Stimulated activated CD4-positive, alpha-beta T cell treated with anti-CD3 and anti-CD28 coated beads, TNF-alpha, amount 100 ng/mL, for 24 hours (primary cell): ENCODE results near the gene PORCN.
A peak's percentile ranks its signal among the peaks of the same experiment; 100 is the strongest.
"Not testable (repeated sequence)": the region's sequence is repeated elsewhere in the genome, so short reads cannot be mapped to it uniquely, and the experiment has no call there.

Source experiments
- DNase-seq, 3 experiments: peaks; one replicate each; pipeline ENCODE4 v3.0.0-alpha.2; 2020; ENCODE audit warnings: low read depth in 3 of 3

PORCN gene

GRCh38 chrX:48512371-48512935, 3.7 kb downstream of the PORCN start:
- no peak for DNase-seq

- DNase-seq = no peak
These were observed 4.9 kb downstream of the PORCN start for GRCh38 chrX:48513670-48514069.

GRCh38 chrX:48514126-48514806, 5.5 kb downstream of the PORCN start:
- DNase-seq = no peak

- DNase-seq = no peak
These were observed 6.2 kb downstream of the PORCN start for GRCh38 chrX:48514868-48515460.

- DNase-seq = no peak
These were observed 7.0 kb downstream of the PORCN start for GRCh38 chrX:48515842-48516241.

GRCh38 chrX:48516285-48516684, 7.5 kb downstream of the PORCN start:
- DNase-seq = no peak

GRCh38 chrX:48516987-48517386, 8.2 kb downstream of the PORCN start:
- no peak for DNase-seq

DNA sequence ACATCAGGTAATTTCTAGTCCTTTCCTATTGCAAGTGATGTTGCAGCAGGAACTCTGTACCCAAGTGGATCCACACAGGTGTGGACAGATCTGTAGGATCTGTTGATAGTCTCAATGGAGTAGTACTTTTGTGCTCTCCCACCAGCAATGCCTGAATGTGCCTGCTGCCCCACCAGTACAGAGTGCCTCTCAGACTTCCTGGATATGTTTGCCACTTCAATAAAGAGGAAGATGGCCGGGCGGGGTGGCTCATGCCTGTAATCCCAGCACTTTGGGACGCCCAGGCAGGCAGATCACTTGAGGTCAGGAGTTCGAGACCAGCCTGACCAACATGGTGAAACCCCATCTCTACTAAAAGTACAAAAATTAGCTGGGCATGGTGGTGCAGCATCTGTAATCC, 10.7 kb downstream of the PORCN start:
- not testable (repeated sequence) for DNase-seq

DNA sequence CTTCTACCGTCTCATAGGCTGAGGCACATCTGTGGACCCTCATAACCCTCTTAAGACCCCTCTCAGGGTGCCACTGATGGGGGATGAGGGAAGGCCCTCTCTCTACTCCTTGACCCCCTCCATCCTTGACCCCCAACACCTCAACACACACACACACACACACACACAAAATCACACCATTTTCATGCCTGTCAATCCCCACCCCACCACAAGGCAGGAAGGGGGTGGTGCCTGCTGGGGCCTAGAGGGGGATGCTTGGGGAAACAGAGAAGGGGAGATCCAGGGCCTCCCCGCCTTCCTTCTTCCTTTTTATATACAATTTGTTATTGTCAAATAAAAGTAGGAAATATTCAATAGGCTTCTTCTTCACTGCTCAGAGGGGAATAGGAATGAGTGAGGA, 11.7 kb downstream of the PORCN start:
- no peak for DNase-seq

- DNase-seq = no peak
These were observed 12.2 kb downstream of the PORCN start for GRCh38 chrX:48520976-48521352.

DNA sequence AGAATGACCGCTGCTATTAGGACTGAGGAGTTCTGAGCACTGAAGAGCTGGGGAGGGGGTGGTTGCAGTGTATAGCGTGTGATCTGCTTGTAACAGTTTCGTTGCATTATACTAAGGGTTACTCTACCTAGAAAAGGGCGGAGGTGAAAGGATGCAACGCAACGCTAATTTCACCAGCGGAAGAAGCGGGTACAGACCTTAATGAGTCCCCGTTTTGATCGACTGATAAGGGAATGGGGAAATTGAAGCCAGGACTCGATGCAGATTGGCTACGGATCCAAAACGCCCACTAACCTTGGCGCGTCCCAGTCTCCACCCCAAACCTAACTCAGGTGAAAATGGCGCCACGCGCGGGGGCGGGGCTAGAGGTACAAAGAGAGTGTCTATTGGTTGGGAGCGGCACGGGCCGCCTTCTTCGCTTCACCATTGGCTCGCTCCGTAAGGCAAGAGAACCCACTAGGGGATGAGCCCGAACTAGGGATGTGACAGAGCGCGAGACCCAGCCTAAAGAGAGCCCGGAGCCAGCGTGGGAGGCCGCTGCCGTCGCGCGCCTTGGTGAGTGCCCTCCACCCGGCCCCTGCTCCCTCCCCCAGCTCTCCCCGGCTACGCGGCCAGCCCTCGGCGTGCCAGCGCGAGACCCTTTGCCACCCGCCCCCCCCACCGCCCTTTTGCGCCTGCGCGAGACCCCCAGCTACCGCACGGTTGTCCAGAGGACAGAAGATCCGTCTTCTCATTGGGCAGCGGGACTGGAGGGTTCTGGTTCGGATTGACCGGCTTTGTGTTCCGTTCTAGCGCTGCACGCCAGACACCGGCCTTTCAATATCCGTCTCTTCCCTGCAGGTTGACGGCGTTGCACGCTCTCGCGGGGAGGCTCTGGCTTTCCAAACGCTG, 12.8 kb downstream of the PORCN start, which contains the start of gene EBP:
EBP (plus strand) TSS at position 456 of the 891 bp plus-strand sequence. CDS start 1,964 bp downstream, outside the sequence.
- peak; percentile 86 to 94 (median 90) for DNase-seq

- no peak for DNase-seq
These were observed 13.5 kb downstream of the PORCN start for GRCh38 chrX:48522291-48522690.

- no peak for DNase-seq
These were observed 14.9 kb downstream of the PORCN start for GRCh38 chrX:48523682-48524081.

DNA sequence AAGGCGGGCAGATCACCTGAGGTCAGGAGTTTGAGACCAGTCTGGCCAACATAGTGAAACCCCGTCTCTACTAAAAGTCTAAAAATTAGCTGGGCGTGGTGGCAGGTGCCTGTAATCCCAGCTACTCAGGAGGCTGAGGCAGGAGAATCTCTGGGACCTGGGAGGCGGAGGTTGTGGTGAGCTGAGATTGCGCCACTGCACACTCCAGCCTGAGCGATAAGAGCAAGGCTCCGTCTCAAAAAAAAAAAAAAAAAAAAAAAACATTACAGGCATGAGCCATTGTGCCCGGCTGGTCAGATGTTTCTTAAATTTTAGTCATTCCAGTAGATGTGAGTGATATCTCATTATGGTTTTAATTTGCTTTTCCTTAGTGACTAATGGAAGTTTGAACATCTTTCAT, 17.1 kb downstream of the PORCN start:
- not testable (repeated sequence) for DNase-seq

- no peak for DNase-seq
These were observed 21.9 kb downstream of the PORCN start for GRCh38 chrX:48530736-48531135.

DNA sequence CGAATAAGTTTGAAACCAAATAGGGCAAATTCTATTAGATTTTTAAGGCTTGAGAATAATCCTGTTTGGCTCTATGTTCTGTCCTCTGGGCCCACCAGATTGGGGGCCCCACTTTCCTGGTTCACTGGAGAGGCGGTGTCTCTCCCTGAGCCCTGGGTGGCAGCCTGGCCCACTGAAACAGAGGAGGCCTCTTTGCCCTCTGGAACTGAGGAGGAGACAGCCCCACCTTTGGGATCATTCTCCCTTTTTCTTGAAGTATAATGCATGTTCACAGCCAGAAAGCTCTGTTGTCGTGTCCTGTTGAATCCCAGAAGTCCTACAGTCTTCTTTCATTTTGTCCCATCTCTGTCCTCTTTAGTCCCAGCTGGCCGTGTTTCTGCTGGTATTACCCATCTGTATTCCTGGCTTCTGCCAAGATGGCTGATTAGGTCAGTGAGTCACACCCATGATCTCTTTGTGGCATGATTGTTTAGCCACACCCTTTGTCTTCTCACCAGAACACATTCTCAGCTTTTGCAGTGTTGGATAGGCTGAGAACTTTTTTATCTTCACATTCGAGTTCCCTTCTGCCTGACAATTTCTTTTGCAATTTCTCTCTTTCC, 22.7 kb downstream of the PORCN start:
- DNase-seq = no peak

DNA sequence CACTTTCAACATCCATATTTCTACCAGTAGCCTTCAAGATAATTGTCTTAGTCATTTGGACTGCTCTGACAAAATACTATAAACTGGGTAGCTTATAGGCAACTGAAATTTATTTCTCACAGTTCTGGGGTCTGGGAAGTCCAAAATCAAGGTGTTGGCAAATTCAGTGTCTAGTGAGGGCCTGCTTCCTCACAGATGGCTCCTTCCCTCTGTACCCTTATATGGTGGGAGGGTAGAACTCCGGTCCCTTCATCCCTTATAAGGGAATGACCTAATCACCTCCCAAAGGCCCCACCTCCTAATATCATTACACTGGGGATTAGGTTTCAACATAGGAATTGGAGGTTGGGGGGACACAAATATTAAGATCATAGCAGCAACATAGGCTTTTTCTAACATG, 23.4 kb downstream of the PORCN start:
- DNase-seq = no peak

GRCh38 chrX:48533165-48533564, 24.4 kb downstream of the PORCN start:
- no peak for DNase-seq

DNA sequence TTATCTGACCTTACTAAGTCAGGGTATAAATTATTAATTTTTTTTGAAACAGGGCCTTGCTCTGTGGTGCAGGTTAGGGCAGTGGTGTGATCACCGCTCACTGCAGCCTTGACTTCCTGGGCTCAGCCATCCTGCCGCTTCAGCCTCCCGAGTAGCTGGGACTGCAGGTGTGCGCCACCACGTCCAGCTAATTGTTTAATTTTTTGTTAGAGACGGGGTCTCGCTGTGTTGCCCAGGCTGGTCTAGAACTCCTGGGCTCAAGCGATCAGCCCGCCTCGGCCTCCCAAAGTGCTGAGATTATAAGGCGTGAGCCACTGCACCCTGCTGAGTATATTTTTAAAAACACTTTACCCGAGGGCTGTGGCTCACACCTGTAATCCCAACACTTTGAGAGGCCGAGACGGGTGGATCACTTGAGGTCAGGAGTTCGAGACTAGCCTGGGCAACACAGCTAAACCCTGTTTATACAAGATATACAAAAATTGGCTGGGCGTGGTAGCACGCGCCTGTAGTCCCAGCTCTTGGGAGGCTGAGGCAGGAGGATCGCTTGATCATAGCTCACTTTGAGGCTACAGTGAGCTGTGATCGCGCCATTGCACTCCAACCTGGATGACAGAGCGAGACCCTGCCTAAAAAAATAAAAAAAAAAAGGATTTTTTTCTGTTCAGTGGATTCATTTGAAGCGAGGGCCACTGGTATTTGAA, 30.0 kb downstream of the PORCN start:
- DNase-seq = no peak

- peak; percentile 88 to 97 (median 90) for DNase-seq
These were observed 30.7 kb downstream of the PORCN start, which contains the start of gene TBC1D25 for GRCh38 chrX:48539345-48540027. Gene TBC1D25, plus strand, starts transcription at chrX:48539714. Its CDS starts 84 bp downstream, at chrX:48539798.

DNA sequence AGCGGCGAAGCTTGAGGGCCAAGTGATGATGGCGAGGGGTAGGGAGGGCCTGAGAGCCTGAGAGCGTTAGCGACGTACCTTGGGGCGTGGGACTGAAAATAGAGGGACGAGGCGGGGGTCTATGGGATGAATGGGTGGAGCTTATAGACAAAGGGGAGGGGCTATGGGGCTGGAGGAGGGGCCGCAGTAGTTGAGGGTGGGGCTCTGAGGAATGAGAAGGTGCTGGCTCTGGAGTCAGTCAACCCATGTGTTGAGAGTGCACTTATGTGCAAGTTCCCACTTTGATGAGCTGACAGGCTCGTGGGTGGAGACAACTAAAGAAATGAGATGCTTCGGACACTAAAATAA, 31.2 kb downstream of the PORCN start:
- DNase-seq = peak; percentile 31 to 44 (median 34)
